IPS-18c (cell line): ENCODE measurements around the gene CAMKK2.
"Not testable (repeated sequence)": the region's sequence is repeated elsewhere in the genome, so short reads cannot be mapped to it uniquely, and the experiment has no call there.

Source experiments
- H3K4me3 ChIP-seq: 2 replicates; pipeline ENCODE4 v1.7.0; 2013; ENCODE audit warnings: low read depth, mild to moderate bottlenecking, low read length, moderate library complexity; ENCODE audit not compliant: insufficient read depth
- H3K9me3 ChIP-seq: one replicate; pipeline ENCODE4 v1.6.1; 2013; ENCODE audit warnings: mild to moderate bottlenecking, low read length, moderate library complexity; ENCODE audit not compliant: control insufficient read depth, insufficient read depth

The CAMKK2 gene

GRCh38 chr12:121304306-121304705 is 7.8 kb upstream of the CAMKK2 start:
- H3K9me3 ChIP-seq = no peaks in the 10 kb centered on the region
- H3K4me3 ChIP-seq = no peak overlapping the region

GRCh38 chr12:121301876-121302275 is 5.4 kb upstream of the CAMKK2 start:
- Histone ChIP-seq H3K9me3 (no peaks in the 10 kb centered on the region), H3K4me3 (no peak overlapping the region)

DNA sequence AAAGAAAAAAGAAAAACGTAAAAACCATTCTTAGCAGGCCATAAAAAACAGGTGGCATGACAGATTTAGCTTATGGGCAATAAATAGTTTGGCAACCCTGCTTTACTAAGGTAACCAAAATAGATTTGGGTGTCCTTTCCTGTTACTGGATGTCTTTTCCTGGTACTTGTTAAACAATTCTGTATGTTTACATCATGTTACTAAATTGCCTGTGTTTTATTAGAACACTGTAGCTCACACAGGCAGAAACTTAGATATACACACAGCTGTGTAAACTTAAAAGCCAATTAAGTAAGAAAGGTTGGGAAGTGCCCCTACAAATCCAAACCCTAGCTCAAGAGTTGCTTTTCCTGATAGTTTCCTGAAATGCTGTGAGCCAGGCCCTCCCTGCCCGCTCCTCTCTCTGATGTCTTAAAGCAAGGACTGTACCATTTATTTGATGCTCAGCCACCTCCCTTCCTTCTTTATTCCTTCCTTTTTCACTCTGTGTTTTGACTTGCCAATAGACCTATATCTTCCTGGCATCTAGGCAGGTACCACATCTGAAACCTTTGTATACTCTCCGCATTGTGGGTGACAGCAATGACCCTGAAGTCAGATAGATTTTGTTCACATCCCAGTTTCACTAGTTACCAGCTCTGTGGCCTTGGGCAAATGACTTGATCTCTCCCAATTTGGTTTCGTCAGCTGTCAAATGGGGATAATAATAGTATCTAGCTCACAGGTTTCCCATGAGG is 3.7 kb upstream of the CAMKK2 start:
- Histone ChIP-seq H3K9me3 (no peaks in the 10 kb centered on the region), H3K4me3 (no peak overlapping the region)

- H3K4me3 ChIP-seq = no peak overlapping the region
Observed at GRCh38 chr12:121299662-121300061, 3.2 kb upstream of the CAMKK2 start.

GRCh38 chr12:121298411-121298810 is 1.9 kb upstream of the CAMKK2 start:
- not testable (repeated sequence) for H3K4me3 ChIP-seq, H3K9me3 ChIP-seq

More at GRCh38 chr12:121299662-121300061, 3.2 kb upstream of the CAMKK2 start:
- no peaks in the 10 kb centered on the region for H3K9me3 ChIP-seq

DNA sequence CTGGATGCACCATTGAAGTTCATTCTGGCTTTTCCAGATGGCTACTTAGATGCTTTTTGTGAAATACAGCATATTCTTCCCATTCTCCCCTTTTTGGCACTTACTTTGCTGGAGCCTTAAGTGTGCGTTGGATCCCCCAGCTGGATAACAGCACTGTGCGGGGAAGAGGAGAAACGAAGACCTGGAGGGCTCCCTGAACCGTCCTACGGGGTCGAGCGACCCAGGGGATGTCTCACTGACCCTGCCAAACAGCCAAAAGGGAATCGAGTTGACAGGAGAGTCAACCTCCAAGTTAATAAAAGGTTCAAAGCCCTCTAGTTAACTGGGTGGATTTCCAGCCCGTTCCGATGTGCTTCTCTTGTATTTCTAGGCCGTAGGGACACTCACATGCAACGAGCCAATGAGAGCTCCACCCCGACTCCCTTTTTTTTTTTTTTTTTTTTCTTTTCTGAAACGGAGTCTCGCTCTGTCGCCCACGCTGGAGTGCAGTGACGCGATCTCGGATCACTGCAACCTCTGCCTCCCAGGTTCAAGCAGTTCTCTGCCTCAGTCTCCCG is 1.0 kb upstream of the CAMKK2 start:
- no peaks in the 10 kb centered on the region for H3K9me3 ChIP-seq
- H3K4me3 ChIP-seq = peak overlapping the region; percentile 74

GRCh38 chr12:121295746-121296617 is 527 bp downstream of the CAMKK2 start:
- Histone ChIP-seq H3K4me3 (peak overlapping the region; percentile 87), H3K9me3 (no peaks in the 10 kb centered on the region)

GRCh38 chr12:121295116-121295745 is 1.3 kb downstream of the CAMKK2 start:
- peak overlapping the region; percentile 87 for H3K4me3 ChIP-seq
- H3K9me3 ChIP-seq = no peaks in the 10 kb centered on the region

DNA sequence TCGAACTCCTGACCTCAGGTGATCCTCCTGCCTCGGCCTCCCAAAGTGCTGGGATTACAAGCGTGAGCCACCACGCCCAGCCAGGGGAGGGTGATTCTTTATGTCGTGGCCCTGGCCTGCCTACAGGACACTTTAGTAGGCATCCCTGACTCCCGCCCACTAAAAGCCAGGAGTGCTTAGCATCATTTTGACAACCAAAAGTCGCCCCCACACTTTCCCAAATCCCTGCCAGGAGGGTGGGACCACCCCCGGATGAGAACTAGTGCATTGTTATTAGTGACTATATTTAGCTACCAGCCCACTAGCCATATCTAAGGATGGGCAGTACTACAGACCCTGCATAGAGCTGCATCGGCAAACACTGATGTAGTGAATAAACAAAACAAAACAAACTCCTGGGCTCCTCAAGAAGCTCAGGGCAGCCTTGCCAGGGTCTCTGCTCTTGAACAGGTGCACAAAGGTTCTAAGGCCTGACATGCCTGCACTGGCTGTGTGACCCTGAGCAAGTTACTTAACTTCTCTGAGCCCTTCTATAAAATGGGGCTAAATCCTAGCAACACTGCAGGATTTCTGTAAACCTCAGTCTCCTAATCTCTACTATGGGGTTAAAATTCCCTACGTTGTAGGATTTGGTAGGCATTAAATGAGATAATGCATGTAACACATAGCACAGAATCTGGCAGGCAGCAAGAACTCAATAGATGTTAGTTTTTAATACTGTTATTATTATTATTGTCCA is 2.2 kb downstream of the CAMKK2 start:
- Histone ChIP-seq H3K9me3 (no peaks in the 10 kb centered on the region), H3K4me3 (no peak overlapping the region)

GRCh38 chr12:121293603-121294002 is 2.9 kb downstream of the CAMKK2 start:
- Histone ChIP-seq H3K9me3 (no peaks in the 10 kb centered on the region), H3K4me3 (no peak overlapping the region)

DNA sequence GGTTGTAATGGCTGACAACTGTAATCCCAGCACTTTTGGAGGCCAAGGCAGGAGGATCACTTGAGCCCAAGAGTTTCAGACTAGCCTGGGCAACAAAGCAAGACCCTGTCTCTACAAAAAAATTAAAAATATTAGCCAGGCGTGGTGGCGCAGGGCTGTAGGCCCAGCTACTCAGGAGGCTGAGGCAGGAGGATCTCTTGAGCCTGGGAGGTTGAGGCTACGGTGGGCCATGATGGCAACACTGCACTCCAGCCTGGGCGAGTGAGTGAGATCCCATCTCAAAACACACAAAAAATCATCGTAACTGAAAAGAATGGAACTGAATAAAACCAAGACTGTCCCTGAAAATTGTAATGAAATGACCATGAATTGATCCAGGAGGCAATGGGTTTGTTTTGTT is 6.1 kb downstream of the CAMKK2 start:
- no peaks in the 10 kb centered on the region for H3K9me3 ChIP-seq
- no peak overlapping the region for H3K4me3 ChIP-seq

DNA sequence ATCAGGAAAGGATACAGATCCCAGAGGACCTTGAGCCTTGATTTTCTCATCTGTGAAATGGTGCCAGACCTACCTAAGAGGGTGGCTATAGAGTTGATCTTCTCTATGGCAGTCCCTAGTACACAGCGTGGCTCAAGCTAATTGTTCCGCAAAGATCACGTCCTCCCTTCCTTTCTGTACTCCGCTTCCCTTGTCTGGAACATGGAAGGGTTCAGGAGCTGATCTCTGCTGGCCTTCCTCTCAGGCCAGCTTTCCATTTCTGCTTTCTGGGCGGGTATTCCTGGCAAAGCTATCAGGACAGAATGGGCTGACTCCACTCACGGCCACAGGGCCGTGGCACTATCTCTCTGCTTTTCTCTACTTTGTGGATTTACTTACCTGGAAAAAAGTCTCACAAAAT is 6.5 kb downstream of the CAMKK2 start:
- Histone ChIP-seq H3K9me3 (no peaks in the 10 kb centered on the region), H3K4me3 (no peak overlapping the region)

- H3K4me3 ChIP-seq = no peak overlapping the region
Observed at GRCh38 chr12:121288986-121289385, 7.5 kb downstream of the CAMKK2 start.

DNA sequence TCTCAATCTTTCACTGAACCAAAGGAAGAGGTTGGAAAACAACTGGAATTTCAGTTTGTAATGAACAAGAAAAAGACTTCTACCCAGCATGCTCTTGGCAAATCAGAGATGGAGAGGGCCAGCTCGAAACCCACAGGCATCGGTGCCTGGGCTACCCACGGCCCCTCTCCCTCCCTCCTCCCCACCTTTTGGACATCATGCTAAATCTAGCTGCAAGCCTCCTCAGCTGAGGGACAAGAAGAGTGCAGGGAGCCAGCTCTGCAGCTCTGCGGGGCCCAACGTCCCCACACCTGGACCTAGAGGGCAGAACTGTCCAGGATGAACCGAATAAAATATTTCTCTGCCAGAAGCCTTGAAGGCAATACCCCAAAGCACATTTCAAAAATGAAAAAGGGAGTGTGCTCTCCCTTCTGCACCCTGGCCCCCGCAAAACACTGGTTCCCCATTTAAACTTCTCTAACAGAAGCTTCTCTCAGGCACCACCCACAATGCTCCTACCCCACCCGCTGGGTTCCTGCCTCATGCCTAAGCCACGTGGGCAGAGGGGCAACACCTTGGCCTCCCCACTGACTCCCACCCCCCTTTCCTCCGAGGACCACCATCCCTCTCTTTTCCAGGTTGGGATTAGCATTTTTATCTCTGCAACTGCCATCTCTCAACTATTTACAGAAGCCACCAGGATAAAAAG is 8.2 kb downstream of the CAMKK2 start:
- Histone ChIP-seq H3K9me3 (no peaks in the 10 kb centered on the region), H3K4me3 (no peak overlapping the region)

More at GRCh38 chr12:121288986-121289385, 7.5 kb downstream of the CAMKK2 start:
- H3K9me3 ChIP-seq = no peaks in the 10 kb centered on the region

GRCh38 chr12:121287267-121287954 is 9.1 kb downstream of the CAMKK2 start:
- H3K4me3 ChIP-seq = no peak overlapping the region
- no peaks in the 10 kb centered on the region for H3K9me3 ChIP-seq

GRCh38 chr12:121285856-121286255 is 10.7 kb downstream of the CAMKK2 start:
- H3K9me3 ChIP-seq = no peaks in the 10 kb centered on the region
- H3K4me3 ChIP-seq = no peak overlapping the region
